Skeletal muscle satellite cell (primary cell): ENCODE measurements around the gene BPIFA3.

Experiments
- H3K27me3 ChIP-seq: 2 replicates; pipeline ENCODE4 v1.7.0; 2013; ENCODE audit warnings: low read length; ENCODE audit not compliant: control insufficient read depth, insufficient read depth
- H3K36me3 ChIP-seq: 2 replicates; pipeline ENCODE4 v1.7.0; 2013; ENCODE audit warnings: mild to moderate bottlenecking, control low read depth, low read length; ENCODE audit not compliant: insufficient read depth
- H3K4me1 ChIP-seq: 2 replicates; pipeline ENCODE4 v1.7.0; 2013; ENCODE audit warnings: low read length; ENCODE audit not compliant: control insufficient read depth, insufficient read depth
- H3K4me2 ChIP-seq: 2 replicates; pipeline ENCODE4 v1.7.0; 2013; ENCODE audit warnings: mild to moderate bottlenecking, low read length
- H3K4me3 ChIP-seq: 2 replicates; pipeline ENCODE4 v1.7.0; 2013; ENCODE audit warnings: low read length
- H3K9ac ChIP-seq: 2 replicates; pipeline ENCODE4 v1.7.0; 2013; ENCODE audit warnings: mild to moderate bottlenecking, low read depth, low read length, moderate library complexity
- H3K9me3 ChIP-seq: replicated peaks from 2 replicates; pipeline ENCODE4 v1.7.0; 2013; ENCODE audit warnings: mild to moderate bottlenecking, control low read depth, low read length

The BPIFA3 gene

GRCh38 chr20:33229843-33230242 lies 12.7 kb downstream of the BPIFA3 start:
- H3K4me2 ChIP-seq, result no peak overlapping the region
- H3K36me3 ChIP-seq, result no peaks in the 10 kb centered on the region
- H3K4me1 ChIP-seq, result no peaks in the 10 kb centered on the region
- no peak overlapping the region for H3K4me3 ChIP-seq
- H3K9me3 ChIP-seq, result no peaks in the 10 kb centered on the region
- H3K9ac ChIP-seq, result no peak overlapping the region
- H3K27me3 ChIP-seq, result peaks cover 26% of the 10 kb centered on the region

GRCh38 chr20:33231237-33231636 lies 14.1 kb downstream of the BPIFA3 start:
- Histone ChIP-seq H3K4me2 (no peak overlapping the region), H3K27me3 (peaks cover 32% of the 10 kb centered on the region), H3K36me3 (no peaks in the 10 kb centered on the region), H3K4me3 (no peak overlapping the region), H3K9ac (no peak overlapping the region), H3K4me1 (no peaks in the 10 kb centered on the region), H3K9me3 (no peaks in the 10 kb centered on the region)

- no peak overlapping the region for H3K4me3 ChIP-seq
- H3K27me3 ChIP-seq, result peaks cover 37% of the 10 kb centered on the region
- H3K4me1 ChIP-seq, result no peaks in the 10 kb centered on the region
- H3K9me3 ChIP-seq, result no peaks in the 10 kb centered on the region
- no peaks in the 10 kb centered on the region for H3K36me3 ChIP-seq
- no peak overlapping the region for H3K4me2 ChIP-seq
- no peak overlapping the region for H3K9ac ChIP-seq
These were observed 15.4 kb downstream of the BPIFA3 start for GRCh38 chr20:33232486-33233072.

- no peaks in the 10 kb centered on the region for H3K4me1 ChIP-seq
- H3K4me2 ChIP-seq, result no peak overlapping the region
- H3K36me3 ChIP-seq, result no peaks in the 10 kb centered on the region
- H3K27me3 ChIP-seq, result peaks cover 37% of the 10 kb centered on the region
- H3K4me3 ChIP-seq, result no peak overlapping the region
- no peak overlapping the region for H3K9ac ChIP-seq
- H3K9me3 ChIP-seq, result no peaks in the 10 kb centered on the region
These were observed 16.1 kb downstream of the BPIFA3 start for GRCh38 chr20:33233129-33233774.

GRCh38 chr20:33234050-33234449 lies 16.9 kb downstream of the BPIFA3 start:
- Histone ChIP-seq H3K4me2 (no peak overlapping the region), H3K9ac (no peak overlapping the region), H3K36me3 (no peaks in the 10 kb centered on the region), H3K4me3 (no peak overlapping the region), H3K27me3 (peaks cover 37% of the 10 kb centered on the region), H3K4me1 (no peaks in the 10 kb centered on the region), H3K9me3 (no peaks in the 10 kb centered on the region)

- Histone ChIP-seq H3K36me3 (no peaks in the 10 kb centered on the region), H3K4me2 (no peak within 1 kb of the TSS), H3K4me3 (no peak within 1 kb of the TSS), H3K9me3 (no peaks in the 10 kb centered on the region), H3K9ac (no peak within 1 kb of the TSS), H3K27me3 (peaks cover 40% of the 10 kb centered on the region), H3K4me1 (no peaks in the 10 kb centered on the region)
These were observed 18.5 kb downstream of the BPIFA3 start, which contains the start of gene BPIFA1 for GRCh38 chr20:33235696-33236095. Gene BPIFA1 (plus strand): TSS chr20:33235996. CDS start chr20:33237712, 1,716 bp downstream.

- Histone ChIP-seq H3K9me3 (no peaks in the 10 kb centered on the region), H3K4me3 (no peak overlapping the region), H3K36me3 (no peaks in the 10 kb centered on the region), H3K4me2 (no peak overlapping the region), H3K4me1 (no peaks in the 10 kb centered on the region), H3K9ac (no peak overlapping the region), H3K27me3 (peaks cover 41% of the 10 kb centered on the region)
These were observed 19.2 kb downstream of the BPIFA3 start for GRCh38 chr20:33236351-33236750.

- Histone ChIP-seq H3K27me3 (peaks cover 38% of the 10 kb centered on the region), H3K4me3 (no peak overlapping the region), H3K9me3 (no peaks in the 10 kb centered on the region)
These were observed 20.8 kb downstream of the BPIFA3 start for GRCh38 chr20:33237989-33238388.

GRCh38 chr20:33239418-33239817 lies 22.3 kb downstream of the BPIFA3 start:
- Histone ChIP-seq H3K9ac (no peak overlapping the region), H3K4me3 (no peak overlapping the region), H3K9me3 (no peaks in the 10 kb centered on the region), H3K4me2 (no peak overlapping the region), H3K4me1 (no peaks in the 10 kb centered on the region), H3K27me3 (peaks cover 36% of the 10 kb centered on the region), H3K36me3 (no peaks in the 10 kb centered on the region)

More at GRCh38 chr20:33237989-33238388, 20.8 kb downstream of the BPIFA3 start:
- Histone ChIP-seq H3K9ac (no peak overlapping the region), H3K4me1 (no peaks in the 10 kb centered on the region), H3K4me2 (no peak overlapping the region), H3K36me3 (no peaks in the 10 kb centered on the region)

GRCh38 chr20:33239979-33240736 lies 23.0 kb downstream of the BPIFA3 start:
- Histone ChIP-seq H3K4me1 (no peaks in the 10 kb centered on the region), H3K27me3 (peaks cover 38% of the 10 kb centered on the region), H3K9me3 (no peaks in the 10 kb centered on the region)

GRCh38 chr20:33240923-33241322 lies 23.8 kb downstream of the BPIFA3 start:
- Histone ChIP-seq H3K4me2 (no peak overlapping the region), H3K4me3 (no peak overlapping the region), H3K27me3 (peaks cover 34% of the 10 kb centered on the region), H3K9ac (no peak overlapping the region), H3K9me3 (no peaks in the 10 kb centered on the region), H3K36me3 (no peaks in the 10 kb centered on the region), H3K4me1 (no peaks in the 10 kb centered on the region)

More at GRCh38 chr20:33239979-33240736, 23.0 kb downstream of the BPIFA3 start:
- H3K4me3 ChIP-seq, result no peak overlapping the region
- H3K9ac ChIP-seq, result no peak overlapping the region
- no peaks in the 10 kb centered on the region for H3K36me3 ChIP-seq
- no peak overlapping the region for H3K4me2 ChIP-seq
